A549 (cell line): ENCODE measurements around the gene MEOX1.

Source experiments
- NR3C1 ChIP-seq: fragments of >200 bp; sonication (Bioruptor Twin); formaldehyde crosslinking; IDR thresholded peaks from 3 replicates; pipeline ENCODE4 v1.6.1; 2017
- RFX5 ChIP-seq: fragments of 450-650 bp; IDR thresholded peaks from 2 replicates; pipeline ENCODE4 v1.7.1; 2014; ENCODE audit warnings: antibody characterized with exemption, mild to moderate bottlenecking, moderate library complexity

GRCh38 chr17:43662413-43663141 lies 855 bp upstream of the MEOX1 start:
- TF ChIP-seq RFX5 (no peak), NR3C1 (no peak)
